ENCODE data around the gene CNN3.

The CNN3 gene

DNA sequence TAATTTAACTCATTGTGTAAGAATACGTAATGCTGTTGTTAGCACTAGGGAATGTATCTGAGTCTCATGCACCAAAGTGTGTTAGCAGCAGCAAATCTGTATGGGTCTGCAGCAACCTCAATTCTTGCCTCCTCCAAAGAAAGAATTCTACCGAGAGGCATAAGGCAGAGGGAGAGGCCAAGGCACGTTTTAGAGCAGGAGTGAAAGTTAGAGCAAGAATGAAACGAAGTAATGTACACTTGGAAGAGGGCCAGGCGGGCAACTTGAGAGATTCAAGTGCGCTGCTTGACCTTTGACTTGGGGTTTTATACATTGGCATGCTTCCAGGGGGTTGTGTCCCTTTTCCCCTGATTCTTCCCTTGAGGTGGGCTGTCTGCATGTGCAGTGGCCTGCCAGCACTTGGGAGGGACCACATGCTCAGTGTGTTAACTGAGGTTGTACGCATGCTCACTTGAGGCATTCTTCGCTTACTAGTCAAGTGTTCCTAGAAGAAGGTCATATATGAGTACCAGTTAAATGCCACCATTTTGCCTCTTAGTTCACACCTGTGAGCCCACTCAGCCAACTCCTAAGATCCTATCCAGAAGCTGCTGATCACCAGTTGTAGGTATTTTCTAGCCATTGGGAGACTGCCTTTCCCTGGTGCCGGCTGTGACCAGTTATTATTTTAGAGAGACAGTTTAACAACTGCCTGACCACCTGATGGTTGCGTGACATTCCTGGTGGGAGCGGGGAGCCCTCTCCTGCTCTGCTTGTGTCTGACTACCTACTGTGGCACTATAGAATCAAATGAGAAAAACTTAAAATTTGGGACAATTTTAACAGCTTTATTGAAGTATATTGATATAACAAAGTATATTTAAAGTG lies 2.7 kb upstream of the CNN3 start:
- no peak for DNase-seq (ENCODE audit: low read depth)
- no peak for TF ChIP-seq CTCF (conservative IDR thresholded peaks at IDR 0.05; ENCODE audit: low read depth, low read length)
- H3K4me3 ChIP-seq (ENCODE audit: low read length): peak overlapping the region; percentile 81

GRCh38 chr1:94928293-94928939 lies 1.5 kb upstream of the CNN3 start:
- H3K4me3 ChIP-seq (ENCODE audit: low read length): peak overlapping the region; percentile 81
- DNase-seq (ENCODE audit: low read depth): no peak
- no peak for TF ChIP-seq CTCF (conservative IDR thresholded peaks at IDR 0.05; ENCODE audit: low read depth, low read length)

DNA sequence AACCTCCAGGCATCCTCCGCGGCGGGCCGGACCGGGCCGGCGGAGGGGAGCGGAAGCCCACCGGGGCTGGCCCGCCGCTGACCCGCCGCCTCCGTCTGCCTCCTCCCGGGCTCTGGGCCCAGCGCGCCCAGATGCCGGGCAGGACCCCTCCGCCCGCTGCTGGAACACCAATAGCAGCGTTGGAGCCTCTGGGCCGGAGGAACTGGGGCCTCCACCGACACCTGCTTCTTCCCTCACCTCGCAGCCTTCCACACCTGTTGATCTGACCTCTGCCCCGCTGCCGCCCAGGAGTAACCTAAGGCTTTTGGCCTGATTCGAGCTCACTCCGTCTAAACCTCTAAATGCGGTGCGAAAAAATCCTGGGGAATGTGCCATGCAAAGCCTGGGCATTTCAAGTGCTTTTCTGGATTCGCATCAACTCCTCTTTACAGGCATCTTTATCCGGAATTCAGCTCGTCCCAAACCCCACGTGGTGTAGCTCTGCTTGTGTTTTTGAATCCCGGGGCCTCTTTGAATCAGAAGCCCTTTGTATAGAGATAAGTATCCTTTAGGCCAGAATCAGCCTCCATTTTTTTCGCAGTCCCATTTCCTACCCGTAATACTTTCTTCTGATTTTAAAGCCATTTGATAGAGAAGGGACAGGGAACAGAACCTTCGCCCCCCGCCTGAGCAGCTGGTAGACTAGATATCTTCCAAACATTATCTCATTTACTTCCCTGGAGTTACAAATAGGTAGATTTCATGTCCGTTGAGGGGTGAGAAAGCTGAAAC lies 680 bp upstream of the CNN3 start:
- TF ChIP-seq CTCF (conservative IDR thresholded peaks at IDR 0.05; ENCODE audit: low read depth, low read length): no peak
- peak overlapping the region; percentile 81 for H3K4me3 ChIP-seq (ENCODE audit: low read length)
- DNase-seq (ENCODE audit: low read depth): no peak

DNA sequence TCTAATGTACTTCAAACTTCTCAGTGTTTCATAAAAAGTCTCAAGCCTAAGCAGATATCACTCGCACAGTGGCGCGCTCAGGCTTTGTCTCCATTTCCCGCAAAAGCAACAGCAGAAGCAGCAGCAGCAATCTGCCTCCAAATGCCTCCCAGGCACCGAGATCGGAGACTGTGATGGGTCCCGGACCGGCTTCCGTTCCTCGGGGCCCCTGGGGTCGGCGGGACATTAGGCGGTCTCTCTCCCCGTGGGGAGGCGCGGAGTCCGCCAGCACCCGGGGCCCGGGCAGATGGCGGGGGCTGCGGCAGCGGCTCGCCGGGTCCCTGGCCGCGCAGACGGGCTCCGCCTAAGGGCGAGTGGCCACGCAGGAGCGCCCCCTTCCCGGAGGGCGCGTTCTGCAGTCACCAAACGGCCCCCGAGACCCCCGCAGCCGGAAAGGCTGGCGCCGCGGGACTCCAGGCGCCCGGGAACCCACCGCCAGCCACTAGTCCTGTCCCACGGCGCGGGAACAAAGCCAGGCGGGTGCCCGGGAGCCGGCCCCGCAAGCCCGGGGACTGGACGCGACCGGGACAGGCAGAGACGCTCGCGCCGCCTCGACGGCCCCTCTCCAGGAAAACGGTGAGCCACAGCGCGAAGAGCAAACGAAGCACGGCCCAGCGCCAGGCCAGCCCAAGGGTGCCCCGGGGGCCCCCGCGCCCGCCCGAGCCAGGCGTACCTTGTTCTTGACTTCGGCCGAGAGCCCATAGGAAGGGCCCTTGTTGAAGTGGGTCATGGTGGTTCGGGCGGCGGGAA lies 590 bp downstream of the CNN3 start:
- peak; percentile 47 for TF ChIP-seq CTCF (conservative IDR thresholded peaks at IDR 0.05; ENCODE audit: low read depth, low read length)
- no peak for DNase-seq (ENCODE audit: low read depth)
- peak overlapping the region; percentile 96 for H3K4me3 ChIP-seq (ENCODE audit: low read length)

- TF ChIP-seq CTCF (conservative IDR thresholded peaks at IDR 0.05; ENCODE audit: low read depth, low read length): no peak
- peak overlapping the region; percentile 96 for H3K4me3 ChIP-seq (ENCODE audit: low read length)
- DNase-seq (ENCODE audit: low read depth): no peak
Measured at GRCh38 chr1:94925561-94926125, 1.3 kb downstream of the CNN3 start.

- H3K4me3 ChIP-seq (ENCODE audit: low read length): peak overlapping the region; percentile 96
Measured at GRCh38 chr1:94925004-94925403, 1.9 kb downstream of the CNN3 start.

More at GRCh38 chr1:94925004-94925403, 1.9 kb downstream of the CNN3 start:
- DNase-seq (ENCODE audit: low read depth): no peak
- no peak for TF ChIP-seq CTCF (conservative IDR thresholded peaks at IDR 0.05; ENCODE audit: low read depth, low read length)

Data from retinal pigment epithelial cell (primary cell).